ENCODE results near the gene OSTN. TPM values are rescaled to one million over a fixed set of nuclear protein-coding genes. Genes with fewer than 3 reads are reported as not detected.

OSTN gene
- total and polyA plus RNA-seq, 2 of the 13 experiments (the other 11 are each of a cell fraction or from before 2014, with no cell fraction given): not detected

DNA sequence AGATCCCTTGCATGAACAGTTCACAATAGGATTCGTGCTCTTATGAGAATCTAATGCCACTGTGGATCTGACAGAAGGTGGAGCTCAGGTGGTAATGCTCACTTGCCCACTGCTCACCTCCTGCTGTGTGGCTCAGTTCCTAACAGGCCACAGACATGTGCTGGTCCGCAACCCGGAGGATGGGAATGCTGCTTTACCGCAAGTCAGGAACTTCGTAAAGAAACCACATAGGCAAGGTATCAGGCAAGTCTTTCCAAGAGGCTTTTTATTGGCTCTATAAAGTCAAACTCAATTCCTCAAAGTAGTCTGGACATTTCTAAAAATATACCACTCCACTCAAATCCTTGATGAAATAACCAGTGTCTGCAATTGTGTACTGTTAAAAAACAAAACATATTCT lies 56.1 kb downstream of the OSTN start:
- ATAC-seq: no peak
- H3K4me1 ChIP-seq (ENCODE audit: insufficient read depth, low read length): no peaks in the 10 kb centered on the region
- H3K9ac ChIP-seq (ENCODE audit: insufficient read depth, low read depth, low read length): no peak overlapping the region
- H3K79me2 ChIP-seq (ENCODE audit: insufficient read depth, low read length): no peaks in the 10 kb centered on the region
- H3K27me3 ChIP-seq (ENCODE audit: control insufficient read depth in 1 of 2, insufficient read depth in 2 of 2, low read length in 2 of 2): no peaks in the 10 kb centered on the region; a peak in 1 of 5 replicates
- no peaks in the 10 kb centered on the region for H3K36me3 ChIP-seq (replicated peaks in 1 of 2; ENCODE audit: control insufficient read depth in 1 of 2, insufficient read depth in 2 of 2, low read length in 2 of 2)
- no peak overlapping the region for H3K4me3 ChIP-seq (replicated peaks in 1 of 3; ENCODE audit: insufficient read depth in 1 of 3, low read depth in 2 of 3, low read length in 3 of 3)
- no peaks in the 10 kb centered on the region for H3K9me3 ChIP-seq (ENCODE audit: low read length)
- WGBS (ENCODE audit: low lambda C conversion rate): 44% methylated on average over 5 of the region's 5 CpGs
- no peak for FAIRE-seq
- DNase-seq (ENCODE audit: low spot score): no peak
- BruUV-seq (replicated peaks): no TSS peak
- in situ Hi-C loops (cut with HindIII; ENCODE audit: extremely low pct_ligation_motif_present, low pct_unique_long_range_greater_than_20kb): no loop called here
- POLR2A ChIA-PET: no interaction called here
- CTCF ChIA-PET (ENCODE audit: low intra/inter-chr PET ratio, low total read pairs): no interaction called here
- H4K20me1 ChIP-seq (ENCODE audit: insufficient read depth, low read length): no peaks in the 10 kb centered on the region
- no peak overlapping the region for H3K27ac ChIP-seq (ENCODE audit: extremely low read length, insufficient read depth, low read length)
- H3K4me2 ChIP-seq (ENCODE audit: low read depth, low read length): no peak overlapping the region
- H2AFZ ChIP-seq (ENCODE audit: low read length): no peak overlapping the region
- intact Hi-C loops (cut with micrococcal nuclease; ENCODE audit: unreplicated experiment): no loop called here
- TF ChIP-seq POLR2AphosphoS5 (IDR thresholded peaks at IDR 0.05; ENCODE audit: low read depth, low read length): no peak
- TF ChIP-seq ZSCAN25 (CRISPR knock-in tag; IDR thresholded peaks at IDR 0.05): no peak
- TF ChIP-seq ONECUT2 (CRISPR knock-in tag; IDR thresholded peaks at IDR 0.05): no peak
- no peak for TF ChIP-seq AHDC1 (CRISPR knock-in tag; IDR thresholded peaks at IDR 0.05; ENCODE audit: borderline replicate concordance)
- no peak for TF ChIP-seq BORCS8-MEF2B (CRISPR knock-in tag; IDR thresholded peaks at IDR 0.05)
- no peak for TF ChIP-seq KDM5A (IDR thresholded peaks at IDR 0.05; ENCODE audit: borderline replicate concordance, low read length)
- TF ChIP-seq RBFOX2 (IDR thresholded peaks at IDR 0.05; ENCODE audit: low read depth, low read length): no peak
- no peak for TF ChIP-seq ARID4A (CRISPR knock-in tag; IDR thresholded peaks at IDR 0.05; ENCODE audit: borderline replicate concordance)
- TF ChIP-seq NFYB (CRISPR knock-in tag; IDR thresholded peaks at IDR 0.05): no peak
- TF ChIP-seq ARID2 (CRISPR knock-in tag; IDR thresholded peaks at IDR 0.05; ENCODE audit: borderline replicate concordance): no peak

All from HepG2 (cell line).